ENCODE results near the gene LTBP1. TPM values are rescaled to one million over a fixed set of nuclear protein-coding genes. Genes with fewer than 3 reads are reported as not detected.

Gene LTBP1
- total RNA-seq, 1 experiment from 2014 or later, result 2.2 TPM

DNA sequence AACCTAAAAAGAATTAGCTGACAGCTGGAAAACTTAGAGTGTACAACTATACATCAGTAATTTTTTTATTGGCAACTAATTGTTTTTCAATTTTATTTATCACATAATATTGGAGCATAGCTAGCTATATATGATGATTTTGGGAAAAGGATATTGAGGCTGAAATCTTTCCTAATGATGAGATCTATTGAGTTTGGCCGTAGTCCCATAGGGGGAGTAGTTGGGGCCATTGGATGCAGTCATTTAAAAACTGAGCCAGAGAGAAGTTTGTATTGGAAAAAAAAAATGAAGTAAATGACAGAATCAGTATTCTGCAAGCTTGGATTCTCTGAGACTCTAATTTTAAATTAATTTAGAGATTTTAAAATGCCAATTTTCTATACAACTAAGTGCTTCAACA, 179.8 kb downstream of the LTBP1 start:
- no peak for DNase-seq (ENCODE audit: low spot score)
- no peak; the same call in 1 of the 2 replicates for TF ChIP-seq CTCF (conservative IDR thresholded peaks at IDR 0.05; ENCODE audit: low read depth, low read length)
- no peak for TF ChIP-seq EZH2 (IDR thresholded peaks at IDR 0.05; ENCODE audit: borderline replicate concordance, low read depth, low read length, poor library complexity, severe bottlenecking)
- Histone ChIP-seq H3K27me3 (replicated peaks; ENCODE audit: insufficient read depth, low read depth, low read length, poor library complexity) (no peaks in the 10 kb centered on the region), H3K4me1 (ENCODE audit: insufficient read depth, low read length, poor library complexity, severe bottlenecking) (no peaks in the 10 kb centered on the region), H3K36me3 (ENCODE audit: insufficient read depth, low read length, poor library complexity, severe bottlenecking) (no peaks in the 10 kb centered on the region), H3K4me3 (ENCODE audit: low read depth, low read length, poor library complexity, severe bottlenecking) (no peak overlapping the region), H3K9me3 (ENCODE audit: low read depth, low read length, poor library complexity, severe bottlenecking) (no peaks in the 10 kb centered on the region), H3K27ac (ENCODE audit: low read depth, low read length, poor library complexity, severe bottlenecking) (no peak overlapping the region)
- intact Hi-C loops (cut with micrococcal nuclease; ENCODE audit: unreplicated experiment), result no loop called here
- no TSS peak for BruUV-seq (replicated peaks)
- POLR2A ChIA-PET (ENCODE audit: low non-redundant PET), result no interaction called here
- CTCF ChIA-PET, result no interaction called here

DNA sequence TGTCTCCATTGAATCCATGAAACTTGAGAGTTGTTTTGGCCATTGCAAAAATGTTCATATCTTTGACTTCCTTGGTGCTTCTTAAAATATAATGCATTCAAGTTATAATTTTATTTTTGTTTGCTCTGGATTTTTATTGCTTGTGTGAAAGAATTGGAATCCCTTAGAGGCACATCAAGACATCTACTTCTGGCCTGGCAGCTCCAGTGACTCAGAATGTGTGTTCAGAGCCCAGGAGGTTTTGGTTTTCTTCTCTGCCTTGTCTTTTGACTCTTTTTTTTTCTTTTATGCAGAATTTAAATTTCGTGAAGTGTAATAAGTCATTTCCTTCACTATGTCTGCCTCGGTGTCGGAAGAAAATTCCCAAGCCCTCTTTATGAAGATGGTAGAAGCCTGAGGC, 180.2 kb downstream of the LTBP1 start:
- CTCF ChIA-PET, result no interaction called here
- intact Hi-C loops (cut with micrococcal nuclease; ENCODE audit: unreplicated experiment), result no loop called here
- H3K4me3 ChIP-seq (ENCODE audit: low read depth, low read length, poor library complexity, severe bottlenecking), result no peak overlapping the region
- BruUV-seq (replicated peaks), result no TSS peak
- TF ChIP-seq CTCF (conservative IDR thresholded peaks at IDR 0.05; ENCODE audit: low read depth, low read length) (no peak), EZH2 (IDR thresholded peaks at IDR 0.05; ENCODE audit: borderline replicate concordance, low read depth, low read length, poor library complexity, severe bottlenecking) (no peak)
- H3K27ac ChIP-seq (ENCODE audit: low read depth, low read length, poor library complexity, severe bottlenecking), result no peak overlapping the region
- no peaks in the 10 kb centered on the region for H3K27me3 ChIP-seq (replicated peaks; ENCODE audit: insufficient read depth, low read depth, low read length, poor library complexity)
- POLR2A ChIA-PET (ENCODE audit: low non-redundant PET), result no interaction called here
- H3K36me3 ChIP-seq (ENCODE audit: insufficient read depth, low read length, poor library complexity, severe bottlenecking), result no peaks in the 10 kb centered on the region
- no peaks in the 10 kb centered on the region for H3K9me3 ChIP-seq (ENCODE audit: low read depth, low read length, poor library complexity, severe bottlenecking)
- no peaks in the 10 kb centered on the region for H3K4me1 ChIP-seq (ENCODE audit: insufficient read depth, low read length, poor library complexity, severe bottlenecking)
- DNase-seq (ENCODE audit: low spot score), result no peak

DNA sequence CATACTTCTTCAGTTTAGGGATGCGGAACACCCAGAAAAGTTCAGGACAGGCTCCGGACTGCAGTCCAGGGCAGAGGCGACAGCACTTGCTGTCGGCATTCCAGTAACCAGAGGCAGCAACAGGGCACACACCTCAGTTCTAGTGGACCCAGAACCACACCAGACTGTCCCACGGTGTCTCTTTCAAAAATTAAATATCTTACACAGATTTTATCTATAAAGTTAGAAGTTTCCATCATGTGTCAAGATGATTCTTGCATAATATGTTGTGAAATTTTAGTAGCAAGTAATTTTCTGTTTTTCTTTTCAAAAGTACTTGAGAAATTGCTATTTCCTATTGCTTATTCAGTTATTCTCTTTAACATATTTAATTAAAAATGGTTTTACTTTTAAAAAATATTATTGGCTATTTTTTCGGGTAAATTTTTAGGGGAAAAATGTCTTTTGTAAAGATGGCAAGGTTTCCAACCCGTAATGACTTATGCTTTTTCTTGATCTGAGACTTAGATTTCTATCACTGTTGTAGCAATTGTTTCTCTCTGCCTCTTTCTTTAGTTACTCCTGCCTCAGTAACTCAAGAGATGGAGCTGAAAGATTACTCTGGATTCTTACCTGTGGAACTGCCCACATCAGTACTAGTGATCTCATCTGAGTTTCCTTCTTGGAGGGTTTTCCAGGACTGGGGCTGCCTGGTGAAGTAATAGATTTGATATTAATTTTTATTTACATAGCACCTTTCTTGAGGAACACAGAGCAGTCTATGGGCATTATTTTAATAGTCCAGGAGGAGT, 182.7 kb downstream of the LTBP1 start:
- no peaks in the 10 kb centered on the region for H3K27me3 ChIP-seq (replicated peaks; ENCODE audit: insufficient read depth, low read depth, low read length, poor library complexity)
- no peak overlapping the region for H3K27ac ChIP-seq (ENCODE audit: low read depth, low read length, poor library complexity, severe bottlenecking)
- H3K9me3 ChIP-seq (ENCODE audit: low read depth, low read length, poor library complexity, severe bottlenecking), result no peaks in the 10 kb centered on the region
- CTCF ChIA-PET, result no interaction called here
- H3K4me1 ChIP-seq (ENCODE audit: insufficient read depth, low read length, poor library complexity, severe bottlenecking), result no peaks in the 10 kb centered on the region
- TF ChIP-seq EZH2 (IDR thresholded peaks at IDR 0.05; ENCODE audit: borderline replicate concordance, low read depth, low read length, poor library complexity, severe bottlenecking) (no peak), CTCF (conservative IDR thresholded peaks at IDR 0.05; ENCODE audit: low read depth, low read length) (no peak)
- BruUV-seq (replicated peaks), result no TSS peak
- intact Hi-C loops (cut with micrococcal nuclease; ENCODE audit: unreplicated experiment), result no loop called here
- no peak overlapping the region for H3K4me3 ChIP-seq (ENCODE audit: low read depth, low read length, poor library complexity, severe bottlenecking)
- POLR2A ChIA-PET (ENCODE audit: low non-redundant PET), result no interaction called here
- no peaks in the 10 kb centered on the region for H3K36me3 ChIP-seq (ENCODE audit: insufficient read depth, low read length, poor library complexity, severe bottlenecking)
- DNase-seq (ENCODE audit: low spot score), result no peak
